ENCODE measurements around the gene STARD8.

The STARD8 gene

GRCh38 chrX:68631336-68631735 is 16.1 kb upstream of the STARD8 start:
- TF ChIP-seq MYC (IDR thresholded peaks at IDR 0.05; ENCODE audit: low read depth, low read length): no peak
- no peak for TF ChIP-seq POLR2A (IDR thresholded peaks at IDR 0.05; ENCODE audit: extremely low read depth, insufficient read length)
- no peak for DNase-seq (ENCODE audit: low read depth)
- H3K4me3 ChIP-seq (ENCODE audit: low read depth, low read length): no peak overlapping the region

GRCh38 chrX:68632491-68632890 is 15.0 kb upstream of the STARD8 start:
- TF ChIP-seq POLR2A (IDR thresholded peaks at IDR 0.05; ENCODE audit: extremely low read depth, insufficient read length) (no peak), MYC (IDR thresholded peaks at IDR 0.05; ENCODE audit: low read depth, low read length) (no peak)
- TF ChIP-seq, protein P1, sequence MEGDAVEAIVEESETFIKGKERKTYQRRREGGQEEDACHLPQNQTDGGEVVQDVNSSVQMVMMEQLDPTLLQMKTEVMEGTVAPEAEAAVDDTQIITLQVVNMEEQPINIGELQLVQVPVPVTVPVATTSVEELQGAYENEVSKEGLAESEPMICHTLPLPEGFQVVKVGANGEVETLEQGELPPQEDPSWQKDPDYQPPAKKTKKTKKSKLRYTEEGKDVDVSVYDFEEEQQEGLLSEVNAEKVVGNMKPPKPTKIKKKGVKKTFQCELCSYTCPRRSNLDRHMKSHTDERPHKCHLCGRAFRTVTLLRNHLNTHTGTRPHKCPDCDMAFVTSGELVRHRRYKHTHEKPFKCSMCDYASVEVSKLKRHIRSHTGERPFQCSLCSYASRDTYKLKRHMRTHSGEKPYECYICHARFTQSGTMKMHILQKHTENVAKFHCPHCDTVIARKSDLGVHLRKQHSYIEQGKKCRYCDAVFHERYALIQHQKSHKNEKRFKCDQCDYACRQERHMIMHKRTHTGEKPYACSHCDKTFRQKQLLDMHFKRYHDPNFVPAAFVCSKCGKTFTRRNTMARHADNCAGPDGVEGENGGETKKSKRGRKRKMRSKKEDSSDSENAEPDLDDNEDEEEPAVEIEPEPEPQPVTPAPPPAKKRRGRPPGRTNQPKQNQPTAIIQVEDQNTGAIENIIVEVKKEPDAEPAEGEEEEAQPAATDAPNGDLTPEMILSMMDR (IDR thresholded peaks at IDR 0.05; ENCODE audit: low read depth, low read length): no peak
- TF ChIP-seq, protein P2, sequence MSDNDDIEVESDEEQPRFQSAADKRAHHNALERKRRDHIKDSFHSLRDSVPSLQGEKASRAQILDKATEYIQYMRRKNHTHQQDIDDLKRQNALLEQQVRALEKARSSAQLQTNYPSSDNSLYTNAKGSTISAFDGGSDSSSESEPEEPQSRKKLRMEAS (IDR thresholded peaks at IDR 0.05; ENCODE audit: low read depth, low read length): no peak
- DNase-seq (ENCODE audit: low read depth): no peak

DNA sequence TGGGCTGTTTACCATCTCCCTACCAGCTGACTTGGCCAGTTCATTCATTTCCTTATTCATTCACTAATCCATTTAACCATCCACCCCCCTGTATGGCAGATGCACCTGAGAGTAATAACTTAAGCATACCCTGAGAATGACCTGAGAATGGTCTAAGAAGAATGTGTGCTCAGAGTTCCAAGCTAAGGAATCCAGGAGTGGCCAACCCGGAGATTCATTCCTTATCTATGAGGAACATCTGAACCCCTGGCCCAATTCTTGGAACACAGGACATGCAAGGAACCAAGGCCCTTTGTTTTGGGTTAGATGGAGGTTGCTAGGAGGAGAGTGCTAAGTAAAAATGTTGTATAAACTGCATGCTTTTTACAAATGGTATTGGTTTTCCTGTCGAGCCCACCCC is 13.5 kb upstream of the STARD8 start:
- H3K4me3 ChIP-seq (ENCODE audit: low read depth, low read length): no peak overlapping the region
- DNase-seq (ENCODE audit: low read depth): no peak
- TF ChIP-seq, protein P1 (IDR thresholded peaks at IDR 0.05; ENCODE audit: low read depth, low read length): no peak
- TF ChIP-seq POLR2A (IDR thresholded peaks at IDR 0.05; ENCODE audit: extremely low read depth, insufficient read length) (no peak), MYC (IDR thresholded peaks at IDR 0.05; ENCODE audit: low read depth, low read length) (no peak)
- TF ChIP-seq, protein P2 (IDR thresholded peaks at IDR 0.05; ENCODE audit: low read depth, low read length): no peak

More at GRCh38 chrX:68632491-68632890, 15.0 kb upstream of the STARD8 start:
- H3K4me3 ChIP-seq (ENCODE audit: low read depth, low read length): no peak overlapping the region

DNA sequence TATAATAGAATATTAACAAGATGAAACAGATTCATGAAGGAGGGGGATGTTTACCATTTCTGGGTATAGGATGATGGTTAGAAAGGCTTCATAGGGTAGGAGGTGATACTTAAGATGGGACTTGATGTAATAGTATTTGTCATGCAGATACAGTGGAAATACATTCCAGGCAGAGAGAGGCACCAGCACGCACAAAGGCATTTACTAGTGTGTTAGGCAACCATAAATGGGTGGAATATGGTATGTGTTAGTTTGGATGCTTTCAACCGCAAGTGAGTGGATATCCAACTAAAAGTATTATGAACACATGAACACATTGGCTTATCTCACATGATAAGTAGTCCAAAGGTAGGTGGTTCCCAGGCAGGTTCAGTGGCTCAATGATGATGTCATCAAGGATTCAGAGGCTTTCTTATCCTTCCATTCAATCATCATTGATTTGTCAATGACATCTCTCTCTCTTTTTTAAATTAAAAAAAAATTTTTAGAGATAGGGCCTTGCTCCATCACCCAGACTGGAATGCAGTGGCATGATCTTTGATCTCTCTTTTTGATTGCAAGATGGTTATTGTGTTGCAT is 12.7 kb upstream of the STARD8 start:
- no peak for TF ChIP-seq POLR2A (IDR thresholded peaks at IDR 0.05; ENCODE audit: extremely low read depth, insufficient read length)
- TF ChIP-seq, protein P2 (IDR thresholded peaks at IDR 0.05; ENCODE audit: low read depth, low read length): no peak
- TF ChIP-seq, protein P1 (IDR thresholded peaks at IDR 0.05; ENCODE audit: low read depth, low read length): no peak
- TF ChIP-seq MYC (IDR thresholded peaks at IDR 0.05; ENCODE audit: low read depth, low read length): no peak
- no peak overlapping the region for H3K4me3 ChIP-seq (ENCODE audit: low read depth, low read length)
- DNase-seq (ENCODE audit: low read depth): no peak

- no peak for DNase-seq (ENCODE audit: low read depth)
- no peak overlapping the region for H3K4me3 ChIP-seq (ENCODE audit: low read depth, low read length)
- TF ChIP-seq POLR2A (IDR thresholded peaks at IDR 0.05; ENCODE audit: extremely low read depth, insufficient read length): no peak
- TF ChIP-seq, protein P2 (IDR thresholded peaks at IDR 0.05; ENCODE audit: low read depth, low read length): no peak
- TF ChIP-seq, protein P1 (IDR thresholded peaks at IDR 0.05; ENCODE audit: low read depth, low read length): no peak
These were observed 6.8 kb upstream of the STARD8 start for GRCh38 chrX:68640661-68641060.

GRCh38 chrX:68644861-68645260 is 2.6 kb upstream of the STARD8 start:
- TF ChIP-seq, protein P1 (IDR thresholded peaks at IDR 0.05; ENCODE audit: low read depth, low read length): no peak
- TF ChIP-seq MYC (IDR thresholded peaks at IDR 0.05; ENCODE audit: low read depth, low read length): no peak
- TF ChIP-seq, protein P2 (IDR thresholded peaks at IDR 0.05; ENCODE audit: low read depth, low read length): no peak
- TF ChIP-seq POLR2A (IDR thresholded peaks at IDR 0.05; ENCODE audit: extremely low read depth, insufficient read length): no peak
- DNase-seq (ENCODE audit: low read depth): peak; percentile 23
- H3K4me3 ChIP-seq (ENCODE audit: low read depth, low read length): no peak overlapping the region
